Dermis blood vessel endothelial cell (primary cell): ENCODE measurements around the gene NFIX. TPM values are rescaled to one million over a fixed set of nuclear protein-coding genes. Genes with fewer than 3 reads are reported as not detected.
"Not testable (repeated sequence)": the region's sequence is repeated elsewhere in the genome, so short reads cannot be mapped to it uniquely, and the experiment has no call there.

ENCODE experiments used
- DNase-seq: peaks from one replicate; pipeline ENCODE4 v3.0.0; 2010
- total RNA-seq: library from RNA; depleted of rRNA; stranded (reverse); fragments of >200 nt; gene quantifications from 2 replicates; pipeline ENCODE4 v1.2.3, GENCODE V29; 2014

The NFIX gene
- total RNA-seq, 1 donor from 2014 or later: 12.6 TPM

- no peak for DNase-seq
These were observed 35.8 kb upstream of the NFIX start for GRCh38 chr19:12959481-12959880.

- DNase-seq: peak; percentile 85
These were observed 30.1 kb upstream of the NFIX start for GRCh38 chr19:12965017-12965811.

- DNase-seq: no peak
These were observed 29.5 kb upstream of the NFIX start for GRCh38 chr19:12965812-12966135.

GRCh38 chr19:12967907-12968306 lies 27.4 kb upstream of the NFIX start:
- no peak for DNase-seq

- DNase-seq: no peak
These were observed 25.8 kb upstream of the NFIX start, which contains the start of gene DAND5 for GRCh38 chr19:12969292-12969988. Gene DAND5 (plus strand): TSS chr19:12969576. CDS start chr19:12969661, 85 bp downstream.

- DNase-seq: no peak
These were observed 25.0 kb upstream of the NFIX start for GRCh38 chr19:12970070-12970820.

GRCh38 chr19:12973236-12973635 lies 22.0 kb upstream of the NFIX start:
- DNase-seq: no peak

- peak; percentile 33 for DNase-seq
These were observed 20.7 kb upstream of the NFIX start for GRCh38 chr19:12974301-12975220.

- DNase-seq: no peak
These were observed 20.0 kb upstream of the NFIX start for GRCh38 chr19:12975221-12975741.

- not testable (repeated sequence) for DNase-seq
These were observed 19.2 kb upstream of the NFIX start for GRCh38 chr19:12976109-12976508.

GRCh38 chr19:12979974-12980373 lies 15.3 kb upstream of the NFIX start:
- DNase-seq: no peak

GRCh38 chr19:12982648-12983047 lies 12.6 kb upstream of the NFIX start:
- no peak for DNase-seq

- no peak for DNase-seq
These were observed 12.2 kb upstream of the NFIX start for GRCh38 chr19:12983091-12983490.

GRCh38 chr19:12983542-12984142 lies 11.6 kb upstream of the NFIX start:
- DNase-seq: peak; percentile 88

- no peak for DNase-seq
These were observed 11.1 kb upstream of the NFIX start for GRCh38 chr19:12984143-12984627.

- DNase-seq: no peak
These were observed 10.6 kb upstream of the NFIX start for GRCh38 chr19:12984683-12985048.

GRCh38 chr19:12985049-12985776 lies 10.1 kb upstream of the NFIX start:
- peak; percentile 28 for DNase-seq

- DNase-seq: no peak
These were observed 8.5 kb upstream of the NFIX start for GRCh38 chr19:12986726-12987125.

GRCh38 chr19:12987190-12987589 lies 8.1 kb upstream of the NFIX start:
- no peak for DNase-seq

- DNase-seq: no peak
These were observed 7.5 kb upstream of the NFIX start for GRCh38 chr19:12987781-12988180.

GRCh38 chr19:12990431-12990830 lies 4.8 kb upstream of the NFIX start:
- no peak for DNase-seq
